ENCODE results near the gene TOR3A. TPM values are rescaled to one million over a fixed set of nuclear protein-coding genes. Genes with fewer than 3 reads are reported as not detected.

The TOR3A gene
- total RNA-seq, 1 donor from 2014 or later, result 25.1 TPM

GRCh38 chr1:179058487-179059483 lies 23.1 kb upstream of the TOR3A start:
- no peak for TF ChIP-seq CTCF (conservative IDR thresholded peaks at IDR 0.05)
- peaks cover 38% of the 10 kb centered on the region for H3K36me3 Mint-ChIP-seq (ENCODE audit: low read depth)
- no peak overlapping the region for H3K4me3 Mint-ChIP-seq
- H3K4me1 Mint-ChIP-seq, result no peaks in the 10 kb centered on the region
- no peaks in the 10 kb centered on the region for H3K27me3 Mint-ChIP-seq (ENCODE audit: low read depth)
- H3K27ac Mint-ChIP-seq (ENCODE audit: unreplicated experiment), result no peak overlapping the region
- no peak for DNase-seq (ENCODE audit: low read depth, low spot score)
- peaks cover 12% of the 10 kb centered on the region for H3K9me3 Mint-ChIP-seq

- peaks cover 3% of the 10 kb centered on the region for H3K9me3 Mint-ChIP-seq
- H3K4me3 Mint-ChIP-seq, result no peak overlapping the region
- DNase-seq (ENCODE audit: low read depth, low spot score), result no peak
- H3K36me3 Mint-ChIP-seq (ENCODE audit: low read depth), result peaks cover 23% of the 10 kb centered on the region
- no peak for TF ChIP-seq CTCF (conservative IDR thresholded peaks at IDR 0.05)
- no peaks in the 10 kb centered on the region for H3K4me1 Mint-ChIP-seq
- no peak overlapping the region for H3K27ac Mint-ChIP-seq (ENCODE audit: unreplicated experiment)
- H3K27me3 Mint-ChIP-seq (ENCODE audit: low read depth), result no peaks in the 10 kb centered on the region
These were observed 20.2 kb upstream of the TOR3A start for GRCh38 chr1:179061360-179062282.

GRCh38 chr1:179066471-179066870 lies 15.4 kb upstream of the TOR3A start:
- Mint-ChIP-seq H3K9me3 (no peaks in the 10 kb centered on the region), H3K27me3 (ENCODE audit: low read depth) (no peaks in the 10 kb centered on the region), H3K27ac (ENCODE audit: unreplicated experiment) (no peak overlapping the region), H3K4me3 (no peak overlapping the region), H3K4me1 (no peaks in the 10 kb centered on the region), H3K36me3 (ENCODE audit: low read depth) (peaks cover 8% of the 10 kb centered on the region)
- TF ChIP-seq CTCF (conservative IDR thresholded peaks at IDR 0.05), result no peak
- DNase-seq (ENCODE audit: low read depth, low spot score), result no peak

- H3K9me3 Mint-ChIP-seq, result no peaks in the 10 kb centered on the region
- H3K27ac Mint-ChIP-seq (ENCODE audit: unreplicated experiment), result no peak overlapping the region
- no peaks in the 10 kb centered on the region for H3K36me3 Mint-ChIP-seq (ENCODE audit: low read depth)
- no peak for TF ChIP-seq CTCF (conservative IDR thresholded peaks at IDR 0.05)
- H3K4me3 Mint-ChIP-seq, result no peak overlapping the region
- H3K27me3 Mint-ChIP-seq (ENCODE audit: low read depth), result no peaks in the 10 kb centered on the region
- H3K4me1 Mint-ChIP-seq, result peaks cover 16% of the 10 kb centered on the region
- no peak for DNase-seq (ENCODE audit: low read depth, low spot score)
These were observed 4.5 kb upstream of the TOR3A start for GRCh38 chr1:179077396-179077795.

- Mint-ChIP-seq H3K36me3 (ENCODE audit: low read depth) (no peaks in the 10 kb centered on the region), H3K4me3 (peak overlapping the region; percentile 78), H3K27ac (ENCODE audit: unreplicated experiment) (no peak overlapping the region), H3K4me1 (peaks cover 27% of the 10 kb centered on the region), H3K27me3 (ENCODE audit: low read depth) (peaks cover 2% of the 10 kb centered on the region), H3K9me3 (no peaks in the 10 kb centered on the region)
- peak; percentile 76 for TF ChIP-seq CTCF (conservative IDR thresholded peaks at IDR 0.05)
- peak; percentile 45 for DNase-seq (ENCODE audit: low read depth, low spot score)
These were observed 2.6 kb upstream of the TOR3A start for GRCh38 chr1:179079113-179079761.

Measured in neural crest cell (in vitro differentiated cells).